Measurements from ENCODE around the gene PLEKHM3.

PLEKHM3 gene

DNA sequence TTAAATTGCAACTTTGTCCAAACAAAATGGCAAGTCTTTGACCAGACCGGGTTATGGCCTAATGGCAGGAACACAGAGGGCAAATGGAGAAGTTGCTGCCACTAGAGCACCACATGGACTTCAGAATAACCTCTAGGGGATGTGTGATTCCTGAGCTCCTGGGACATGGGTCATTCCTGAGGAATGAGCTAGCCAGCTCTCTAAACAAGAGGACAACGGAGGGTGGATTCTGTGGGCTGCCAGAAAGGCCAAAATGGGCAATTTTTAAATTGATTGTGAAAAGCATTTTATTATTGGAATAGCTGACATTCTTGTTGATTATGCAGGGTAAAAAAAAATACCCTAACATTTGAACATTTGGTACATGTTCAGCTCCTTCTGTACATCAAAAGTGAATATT lies 145.8 kb downstream of the PLEKHM3 start:
- DNase-seq: no peak

DNA sequence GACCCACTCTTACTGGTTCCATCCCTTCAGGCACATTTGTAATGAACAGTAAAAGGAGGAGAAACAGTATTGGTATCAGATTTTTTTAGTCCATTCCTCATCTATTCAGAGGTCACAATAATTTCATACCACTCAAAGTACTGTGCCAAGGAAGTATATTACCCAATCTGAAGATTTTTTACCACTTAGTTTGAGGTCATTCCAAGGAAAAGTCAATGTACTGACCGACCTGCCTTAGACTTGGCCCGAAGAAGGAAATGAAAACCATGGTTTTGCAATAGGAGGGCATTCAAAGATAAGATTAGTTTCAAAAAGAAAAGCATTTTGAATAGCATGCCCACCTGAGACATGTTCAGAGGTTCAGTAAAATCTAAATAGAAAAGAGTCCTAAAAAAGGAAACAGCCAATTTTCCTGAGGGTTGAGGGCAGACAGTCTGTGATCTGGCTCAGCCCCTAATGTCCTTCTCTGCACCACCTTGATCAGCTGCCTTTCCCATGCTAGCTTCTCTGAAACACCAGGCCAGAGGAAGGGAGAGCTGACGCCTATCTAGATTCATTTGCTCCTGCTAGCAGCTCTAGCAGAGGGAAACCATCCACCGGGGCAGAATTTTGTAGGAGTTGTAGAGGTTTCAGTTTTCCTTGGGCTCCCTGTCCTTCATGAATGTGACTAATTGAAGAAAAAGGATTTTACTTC lies 148.3 kb downstream of the PLEKHM3 start:
- no peak for DNase-seq

DNA sequence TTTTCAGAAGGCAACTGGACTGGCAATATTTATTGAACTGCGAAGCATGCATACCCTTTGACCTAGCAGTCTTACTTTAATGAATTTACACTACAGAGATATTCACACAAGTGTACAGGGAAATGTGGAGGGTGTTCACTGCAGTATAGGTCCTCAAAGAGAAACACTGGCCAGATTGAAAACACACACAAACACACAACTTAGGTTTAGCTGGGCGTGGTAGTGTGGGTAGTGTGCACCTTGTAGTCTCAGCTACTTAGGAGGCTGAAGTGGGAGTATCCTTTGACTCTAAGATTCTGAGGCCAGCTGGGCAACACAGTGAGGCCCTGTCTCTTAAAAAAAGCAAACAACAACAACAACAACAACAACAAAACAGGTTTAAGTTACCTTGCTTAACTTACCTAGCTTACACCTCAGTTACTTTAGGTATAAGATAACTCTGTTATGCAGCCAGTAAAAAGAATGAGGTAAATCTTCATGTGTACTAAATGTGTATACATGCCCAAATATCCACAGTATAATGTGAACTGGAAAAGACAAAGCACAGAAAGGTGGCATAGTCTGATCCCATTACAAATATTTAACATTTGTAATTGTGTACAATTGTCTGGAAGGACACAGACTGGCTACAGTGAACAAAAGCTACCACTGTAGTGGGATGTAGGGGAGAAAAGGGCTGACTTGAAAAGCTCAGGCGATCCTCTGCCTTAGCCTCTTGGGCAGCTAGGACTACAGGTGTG lies 149.7 kb downstream of the PLEKHM3 start:
- DNase-seq: no peak

DNA sequence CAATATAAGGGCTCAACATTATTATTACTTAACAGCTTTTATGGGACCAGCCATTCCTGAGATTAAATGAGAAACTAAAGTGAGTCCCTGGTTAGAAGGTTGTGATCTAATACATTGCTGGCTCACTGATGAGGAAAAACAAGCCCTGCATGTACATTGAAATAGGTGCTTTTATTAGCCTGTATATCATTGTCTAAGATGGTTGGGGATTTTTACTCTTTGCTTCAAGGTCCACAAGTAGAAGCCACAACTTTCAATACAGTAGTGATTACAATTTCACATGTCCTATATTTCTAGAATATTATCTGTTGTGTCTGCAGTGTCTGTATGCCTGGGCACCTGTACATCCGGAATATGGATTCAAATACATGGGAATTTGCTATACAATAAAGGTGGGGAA lies 151.5 kb downstream of the PLEKHM3 start:
- DNase-seq: no peak

DNA sequence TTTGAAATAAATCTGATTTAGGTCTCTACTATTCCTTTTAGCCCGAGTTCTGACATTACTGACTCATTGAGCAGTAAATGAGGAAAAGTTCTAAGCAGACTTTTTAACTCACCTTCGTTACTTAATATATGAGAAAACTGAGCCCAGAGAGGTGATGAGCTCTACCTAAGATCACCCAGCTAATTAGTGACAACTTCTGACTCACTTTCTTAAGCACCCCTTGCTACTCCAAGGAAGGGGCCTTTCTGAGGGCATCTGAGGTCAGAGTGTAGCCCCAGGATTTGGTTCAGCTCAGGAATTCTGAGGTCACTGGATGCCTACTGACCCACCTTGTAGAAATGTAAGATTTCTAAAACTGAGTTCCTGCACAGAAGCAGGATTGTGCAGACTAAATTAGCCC lies 153.4 kb downstream of the PLEKHM3 start:
- no peak for DNase-seq

DNA sequence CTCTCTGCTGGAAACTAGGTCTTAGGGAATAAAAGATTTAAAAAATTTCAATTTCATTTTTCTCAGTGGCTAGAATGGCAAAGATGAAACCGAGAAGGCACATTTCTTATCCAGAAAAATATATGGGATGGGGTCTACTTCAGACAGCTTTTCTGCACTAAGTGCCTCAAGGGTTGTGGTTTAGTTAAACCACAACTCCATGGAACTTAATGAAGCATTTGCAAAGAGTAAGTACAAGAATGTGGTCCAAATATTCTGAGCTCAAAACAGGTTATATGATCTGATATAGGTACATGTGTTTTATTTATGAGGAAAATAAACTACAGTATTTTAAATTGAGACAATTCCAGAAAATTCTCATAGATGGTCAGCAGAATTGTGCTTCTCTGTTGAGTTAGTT lies 153.8 kb downstream of the PLEKHM3 start:
- DNase-seq: no peak

DNA sequence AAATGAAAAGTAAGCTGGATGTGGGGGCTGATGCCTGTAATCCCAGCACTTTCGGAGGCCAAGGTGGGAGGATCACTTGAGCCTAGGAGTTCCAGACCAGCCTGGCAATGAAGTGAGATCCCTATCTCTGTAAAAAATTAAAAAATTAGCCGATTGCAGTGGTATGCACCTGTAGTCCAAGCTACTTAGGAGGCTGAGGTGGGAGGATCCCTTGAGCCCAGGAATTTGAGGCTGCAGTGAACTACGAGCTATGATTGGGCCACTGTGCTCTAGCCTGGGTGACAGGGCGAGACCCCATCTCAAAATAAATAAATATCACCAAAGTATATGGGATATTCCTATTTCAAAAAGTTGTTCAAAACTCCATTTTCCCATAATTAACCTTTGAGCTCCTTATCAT lies 154.5 kb downstream of the PLEKHM3 start:
- no peak for DNase-seq

DNA sequence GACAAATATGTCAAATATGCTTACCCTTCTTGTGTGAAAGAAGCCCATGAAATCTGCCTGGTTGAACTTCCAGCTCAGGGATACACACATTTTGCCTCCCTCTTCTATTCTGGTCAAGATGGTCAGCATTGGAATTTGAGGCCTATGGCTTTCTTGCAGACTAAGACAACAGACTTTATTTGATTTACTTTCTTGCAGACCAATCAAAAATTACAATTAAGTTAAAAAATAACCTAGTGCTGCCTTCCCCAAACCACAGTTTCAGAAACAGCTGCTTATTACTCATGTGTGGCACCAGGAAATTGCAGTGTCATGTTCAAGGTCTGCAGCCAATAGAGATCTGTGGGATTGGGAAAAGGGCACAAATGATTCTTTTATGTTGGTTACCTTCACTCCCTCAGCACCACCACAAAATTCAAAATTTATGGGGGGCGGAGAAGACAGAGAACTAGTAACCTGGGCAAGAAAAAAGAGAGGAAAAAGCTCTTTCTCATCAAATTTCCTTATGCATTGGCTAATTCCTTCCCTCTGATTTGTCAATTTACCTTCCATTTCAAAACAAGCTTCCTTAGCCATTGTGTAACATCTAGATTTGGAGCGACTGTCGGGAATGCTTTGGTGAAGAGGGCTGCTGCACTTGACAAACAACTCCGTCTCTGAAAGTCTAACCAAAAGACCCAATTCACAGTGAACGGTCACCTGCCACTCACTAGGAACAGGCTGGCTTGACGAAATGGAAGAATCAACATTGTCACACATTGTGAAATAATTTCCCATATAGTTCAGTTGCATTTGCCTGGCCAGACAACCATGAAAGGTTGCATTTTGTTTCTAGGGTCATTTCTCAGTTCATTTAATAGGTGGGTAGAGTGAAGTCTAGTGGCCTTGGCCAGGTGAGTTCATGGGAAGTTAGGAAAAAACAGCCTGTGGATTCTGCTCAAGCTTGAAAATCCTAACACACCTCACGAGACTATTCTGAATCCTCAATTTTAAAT lies 155.2 kb downstream of the PLEKHM3 start:
- DNase-seq: no peak

DNA sequence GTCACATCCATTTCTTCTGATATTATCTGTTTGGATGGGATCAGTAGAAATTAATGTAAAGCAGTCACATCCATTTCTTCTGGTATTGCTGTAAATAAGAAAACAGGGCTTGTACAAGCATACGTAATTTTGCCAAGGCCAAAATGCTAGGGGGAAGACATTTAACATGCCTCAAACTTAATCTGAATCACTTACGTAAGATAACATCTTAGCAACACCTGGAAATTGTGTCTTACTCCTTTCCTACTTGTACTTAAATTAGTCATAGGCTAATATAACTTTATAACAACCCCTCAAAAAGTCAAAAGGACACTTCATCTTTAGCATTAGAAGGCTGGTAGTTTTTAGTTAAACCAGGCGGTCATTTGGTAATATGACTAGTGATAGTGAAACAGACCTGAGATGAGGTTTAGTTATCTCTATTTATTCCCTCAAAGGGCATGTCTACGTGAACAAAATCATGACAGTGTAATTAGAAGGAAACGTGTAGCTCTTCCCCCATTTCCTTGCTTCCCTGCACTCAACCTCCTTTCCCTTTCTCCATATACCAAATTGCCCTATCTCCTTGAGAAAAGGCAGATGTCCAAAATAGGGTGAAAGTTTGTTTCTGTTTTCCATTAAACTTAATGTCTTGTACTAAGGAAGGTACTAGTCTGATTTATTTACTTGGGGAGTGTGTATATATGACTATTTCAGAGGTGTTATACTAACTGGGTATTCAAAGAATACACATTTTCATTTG lies 156.3 kb downstream of the PLEKHM3 start:
- no peak for DNase-seq

DNA sequence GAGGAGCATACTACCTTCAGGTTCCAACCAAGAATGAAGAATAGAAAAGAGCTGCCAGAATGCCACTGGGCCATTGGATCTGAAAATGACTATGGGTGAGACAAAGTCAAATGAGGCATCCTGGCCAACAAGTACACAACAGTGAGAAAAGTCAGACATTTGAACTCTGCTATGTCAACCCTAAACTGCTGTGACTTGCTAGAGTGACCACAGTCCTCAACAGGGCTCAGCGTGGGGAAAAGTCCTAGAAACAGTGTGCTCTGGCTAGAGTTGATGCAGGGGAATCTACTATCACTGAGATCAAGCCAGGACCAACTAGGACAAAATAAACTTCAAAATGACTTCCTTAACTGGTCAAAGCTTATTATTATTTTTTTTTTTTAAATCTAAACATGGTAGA lies 157.4 kb downstream of the PLEKHM3 start:
- no peak for DNase-seq

DNA sequence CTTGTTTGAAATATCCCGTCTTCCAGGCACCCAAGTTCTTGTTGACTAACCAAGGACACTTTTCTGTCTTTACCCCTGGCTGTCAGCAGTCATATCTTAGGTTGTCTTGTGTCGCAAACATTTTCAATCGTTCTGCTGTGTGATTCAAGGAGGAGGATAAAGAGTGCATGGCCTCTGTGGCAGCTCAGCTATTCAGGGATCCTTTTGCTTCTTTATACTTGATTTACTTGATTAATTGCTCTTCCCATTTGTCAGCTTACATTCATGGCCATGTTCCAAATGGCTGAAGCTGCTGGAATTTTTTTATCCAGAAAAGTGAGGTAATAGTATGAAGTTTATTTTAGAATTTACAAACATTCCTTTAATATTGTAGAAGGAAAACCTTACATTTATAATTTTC lies 158.3 kb downstream of the PLEKHM3 start:
- DNase-seq: no peak

DNA sequence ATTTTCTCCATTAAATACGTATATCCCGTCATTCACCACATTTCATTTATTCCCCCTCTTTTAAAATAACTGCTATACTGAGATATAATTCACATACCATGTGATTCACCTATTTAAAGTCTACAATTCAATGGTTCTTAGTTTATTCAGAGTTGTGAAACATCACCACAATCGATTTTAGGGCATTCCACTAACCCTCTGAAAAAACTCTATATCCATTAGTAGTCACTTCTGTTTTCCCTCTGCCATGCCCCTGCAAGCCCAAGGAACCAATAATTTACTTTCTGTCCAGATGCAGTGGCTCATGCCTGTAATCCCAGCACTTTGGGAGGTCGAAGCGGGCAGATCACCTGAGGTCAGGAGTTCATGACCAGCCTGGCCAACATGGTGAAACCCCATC lies 160.1 kb downstream of the PLEKHM3 start:
- DNase-seq: no peak

DNA sequence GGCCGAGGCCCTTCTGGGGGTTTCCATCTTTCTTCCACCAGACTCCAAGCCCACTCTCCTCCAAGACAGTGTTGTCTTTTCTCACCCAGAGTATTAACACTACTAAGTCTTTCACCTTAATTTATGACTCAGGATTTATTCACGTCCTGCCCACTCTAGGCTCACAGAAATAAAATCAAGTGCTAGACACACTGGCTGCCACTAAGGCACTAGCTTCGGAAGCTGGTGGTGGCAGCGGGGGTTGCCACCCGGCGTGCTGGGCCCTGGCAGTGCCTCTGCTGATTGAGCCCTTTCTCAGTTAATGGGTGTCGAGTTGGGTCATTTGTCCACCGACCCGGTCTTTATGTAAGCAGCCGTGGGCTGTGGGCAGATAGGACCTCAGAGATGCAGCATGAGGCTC lies 162.0 kb downstream of the PLEKHM3 start:
- DNase-seq: no peak

DNA sequence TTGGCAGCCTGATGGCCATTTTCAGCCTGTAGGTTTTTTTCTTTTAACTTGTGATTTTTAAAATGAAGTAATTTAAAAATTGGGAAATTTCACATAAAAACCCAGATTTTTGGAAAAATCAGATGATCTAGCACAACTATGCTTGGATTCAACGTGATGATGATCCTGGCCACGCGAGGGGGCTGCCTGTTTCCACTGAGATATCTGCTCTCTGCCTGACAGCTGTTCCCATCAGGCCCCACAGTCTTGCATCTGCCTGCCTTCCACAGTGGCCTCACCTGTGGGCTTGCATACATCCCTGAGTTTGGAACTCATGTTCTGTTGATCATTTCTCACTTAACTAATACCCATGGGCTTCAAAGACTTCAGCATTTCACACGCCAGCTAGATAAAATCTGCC lies 163.5 kb downstream of the PLEKHM3 start:
- no peak for DNase-seq

DNA sequence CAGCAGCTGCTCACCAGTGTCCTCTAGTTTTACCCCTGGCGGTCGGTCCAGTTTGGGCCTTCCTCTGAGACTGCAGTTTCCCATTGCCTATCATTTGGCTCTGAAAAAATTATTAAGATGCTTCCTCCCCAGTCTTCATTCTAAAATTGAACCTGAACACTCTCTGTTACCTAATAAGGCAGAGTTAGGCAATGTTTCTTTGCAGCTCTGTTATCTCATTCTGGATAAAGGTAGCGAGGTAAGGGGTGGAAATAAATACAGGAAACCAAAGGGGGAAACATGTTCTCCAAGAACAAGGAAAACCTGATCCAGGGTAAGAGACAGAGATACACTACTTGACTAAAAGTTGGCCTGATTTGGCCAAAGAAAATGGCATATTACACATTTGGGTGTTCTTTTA lies 164.6 kb downstream of the PLEKHM3 start:
- no peak for DNase-seq

DNA sequence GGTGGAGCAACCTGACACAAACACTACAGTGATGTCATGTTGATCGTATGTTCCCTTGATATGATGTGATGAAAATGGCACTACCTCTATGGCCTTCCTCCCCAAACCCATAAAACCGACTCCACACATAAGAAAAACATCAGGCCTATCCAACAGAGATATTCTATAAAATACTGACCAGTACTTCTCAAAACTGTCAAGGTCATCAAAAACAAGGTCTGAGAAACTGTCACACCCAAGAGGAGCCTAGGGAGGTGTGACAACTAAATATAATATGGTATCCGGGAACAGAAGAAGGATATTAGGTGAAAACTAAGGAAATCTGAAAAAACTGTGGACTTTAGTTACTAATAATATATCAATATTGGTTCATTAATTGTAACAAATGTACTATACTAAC lies 169.7 kb downstream of the PLEKHM3 start:
- no peak for DNase-seq

DNA sequence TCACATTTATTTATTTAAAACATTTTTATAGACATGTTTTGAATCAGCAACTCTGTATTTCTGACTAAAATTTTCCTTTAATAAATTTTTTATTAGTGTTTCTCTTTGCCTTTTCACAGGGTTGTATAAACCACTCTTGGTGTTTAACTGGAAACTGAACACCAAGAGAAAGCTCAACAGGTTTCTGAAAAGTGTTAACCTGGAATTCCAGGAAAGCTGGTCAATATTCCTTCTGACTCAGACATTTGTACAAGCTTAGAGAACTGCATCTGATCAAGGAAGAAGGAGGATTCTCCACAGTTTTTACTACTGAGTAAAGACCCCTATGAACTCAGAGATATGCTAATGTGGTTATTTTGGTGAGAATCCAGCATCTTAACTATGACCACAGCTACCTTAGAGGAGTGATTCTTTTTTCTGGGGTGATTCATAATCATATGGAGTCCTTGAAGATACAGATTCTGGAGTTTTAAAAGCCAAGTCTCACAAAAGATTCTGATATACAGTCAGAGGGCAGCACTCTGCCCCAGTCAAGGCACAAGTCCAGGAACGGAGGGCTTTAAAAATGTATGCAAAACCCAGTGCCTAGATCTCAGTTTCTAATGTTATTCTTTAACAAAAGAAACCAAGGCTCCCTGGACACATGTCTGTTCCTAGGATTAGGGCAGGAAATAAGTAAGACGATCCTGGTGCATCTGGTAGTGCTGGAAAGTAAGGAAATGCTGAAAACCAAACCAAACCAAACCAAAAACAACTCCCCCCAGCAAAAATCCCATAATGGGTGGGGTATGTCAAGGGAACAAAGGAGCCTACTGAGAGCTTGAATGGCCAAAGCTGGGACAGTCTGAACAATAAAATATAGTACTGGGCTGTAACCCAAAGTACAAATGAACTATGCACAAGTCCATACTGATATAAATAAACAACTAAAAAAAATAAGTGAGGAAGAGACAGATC lies 170.6 kb downstream of the PLEKHM3 start:
- DNase-seq: no peak

DNA sequence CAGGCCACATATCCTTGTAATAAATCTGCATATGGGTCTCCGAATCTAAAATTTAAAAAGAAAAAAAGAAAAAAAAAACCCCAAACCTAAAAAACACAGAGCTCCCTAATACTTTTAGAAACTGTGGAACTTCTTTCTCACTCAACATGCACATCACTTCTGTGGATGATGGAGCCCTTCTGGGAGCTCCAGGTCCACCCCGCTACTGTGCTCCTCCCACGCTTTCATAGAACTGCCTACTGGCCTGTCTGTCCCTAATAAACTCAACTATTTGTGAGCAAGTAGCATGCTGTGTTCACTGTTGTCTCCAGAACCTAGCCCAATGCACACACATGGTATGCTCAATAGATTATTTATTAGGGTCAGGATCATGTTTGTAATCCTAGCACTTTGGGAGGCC lies 172.5 kb downstream of the PLEKHM3 start:
- no peak for DNase-seq

DNA sequence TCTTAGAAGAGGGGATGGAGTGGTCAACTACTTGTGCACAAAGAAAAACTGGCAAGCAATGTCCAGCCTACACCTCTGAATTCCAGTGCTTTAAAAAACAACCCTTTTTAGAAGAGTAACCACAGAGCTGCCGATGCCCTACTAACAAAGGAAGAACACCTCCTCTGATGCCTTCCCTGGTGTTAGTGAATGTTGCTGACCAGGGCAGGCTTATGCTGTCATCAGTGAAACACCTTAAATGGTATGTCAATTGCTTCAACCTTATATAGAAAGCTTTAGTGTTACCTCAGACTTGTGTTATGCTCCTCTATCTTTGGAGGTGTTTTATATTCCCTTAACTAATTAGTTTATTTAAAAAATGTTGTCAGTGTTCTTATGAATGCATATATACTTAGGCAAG lies 175.9 kb downstream of the PLEKHM3 start:
- no peak for DNase-seq

DNA sequence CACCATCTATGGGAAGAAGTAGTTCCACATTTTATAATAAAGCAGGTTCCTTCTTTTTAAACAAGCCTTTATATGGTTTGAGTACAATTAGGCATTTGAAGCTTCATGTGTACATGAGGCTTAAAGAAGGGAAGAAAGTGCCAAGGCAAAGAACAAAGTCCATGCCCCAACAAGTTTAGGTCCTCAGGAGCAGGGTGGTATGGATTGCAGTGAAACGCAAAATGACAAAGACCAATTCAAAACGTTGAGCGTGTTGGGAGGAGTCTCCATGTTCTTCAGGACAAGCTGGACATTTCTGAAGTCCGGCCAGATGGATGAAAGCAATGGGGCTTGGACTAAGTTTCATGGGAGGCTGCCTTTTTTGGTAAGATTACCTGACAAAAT lies 176.8 kb downstream of the PLEKHM3 start:
- no peak for DNase-seq

DNA sequence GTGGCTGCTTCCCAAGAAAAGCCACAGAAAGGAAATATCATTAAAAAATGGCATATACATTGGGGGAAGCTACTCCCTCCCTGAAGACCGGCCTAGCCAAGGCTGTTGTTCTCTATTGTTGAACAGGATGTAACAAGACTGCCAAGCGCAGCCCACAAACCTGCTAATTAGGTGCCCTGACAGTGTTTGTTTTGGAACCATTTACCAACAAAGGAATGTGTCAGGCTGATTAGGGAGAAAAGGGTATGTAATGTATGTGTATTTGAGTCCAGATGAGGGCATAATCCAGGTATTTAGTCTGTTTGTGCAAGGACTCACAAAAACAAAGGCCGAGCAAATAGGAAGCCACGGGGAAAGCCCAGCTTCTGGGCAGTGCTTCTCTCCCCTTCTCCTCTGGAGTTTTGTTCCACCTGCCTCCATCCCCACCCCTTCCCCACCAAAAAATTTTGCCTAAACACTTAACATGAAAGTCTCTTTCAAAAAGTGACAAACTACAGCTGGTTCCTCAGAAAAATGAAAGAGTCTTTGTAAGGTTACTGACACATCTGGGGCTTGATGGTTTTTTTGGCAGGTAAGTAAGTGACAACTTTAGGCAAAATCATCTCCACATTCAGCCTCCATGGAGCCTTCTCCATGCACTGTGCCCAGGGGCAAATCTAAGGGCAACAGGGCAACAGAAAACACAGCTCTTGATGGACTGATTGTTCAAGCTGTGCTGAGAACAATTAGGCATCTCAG lies 177.4 kb downstream of the PLEKHM3 start:
- no peak for DNase-seq
